GM19238 (cell line): Measurements from ENCODE around the gene PLEKHO2.

Experiments used
- DNase-seq: peaks from one replicate; pipeline ENCODE4 v3.0.0; 2011; ENCODE audit warnings: low spot score; ENCODE audit not compliant: insufficient read length

Gene PLEKHO2

DNA sequence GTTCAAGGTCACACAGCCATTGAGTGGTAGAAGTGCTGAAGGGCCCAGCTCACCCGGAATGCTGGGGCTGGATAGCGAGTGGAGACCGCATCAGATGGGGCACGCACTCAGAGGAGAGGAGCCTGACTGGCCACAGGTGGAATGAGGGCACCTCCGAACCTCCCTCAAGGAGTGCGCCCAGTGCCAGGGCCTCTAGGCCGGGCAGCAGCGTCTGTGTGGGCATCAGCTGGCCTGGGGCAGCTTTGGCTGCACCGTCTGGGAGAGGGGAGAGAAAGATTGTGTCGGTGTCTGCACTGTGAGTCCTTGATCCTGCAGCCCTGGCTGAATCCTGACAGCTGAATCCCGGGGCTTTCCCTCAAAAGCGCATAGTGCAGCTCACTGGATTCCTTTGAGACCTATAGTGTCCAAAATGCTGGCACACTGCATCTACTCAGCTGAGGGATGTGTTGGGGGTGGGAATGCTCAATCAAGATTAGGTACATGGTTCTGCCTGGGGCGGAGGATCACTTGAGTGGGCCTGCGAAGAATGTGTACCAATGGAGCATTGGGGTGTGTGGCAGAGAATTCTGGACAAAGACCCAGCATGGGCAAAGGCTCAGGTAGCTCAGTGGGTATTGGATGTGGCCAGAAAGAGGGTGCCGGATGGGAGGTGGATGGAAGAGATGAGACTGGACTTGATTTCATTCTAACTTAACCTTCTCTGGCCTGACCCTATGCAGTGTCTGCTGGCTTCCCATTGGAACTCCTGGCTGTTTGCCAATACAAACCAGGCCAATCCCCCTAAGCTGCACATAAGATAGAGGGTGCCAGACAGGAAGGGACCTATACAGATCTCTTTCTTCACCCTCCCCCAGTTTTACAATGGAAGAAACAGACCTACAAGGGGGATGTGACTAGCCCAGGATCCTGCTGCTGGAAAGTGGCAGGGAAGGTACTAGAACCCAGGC, 70.9 kb downstream of the PLEKHO2 start:
- no peak for DNase-seq

DNA sequence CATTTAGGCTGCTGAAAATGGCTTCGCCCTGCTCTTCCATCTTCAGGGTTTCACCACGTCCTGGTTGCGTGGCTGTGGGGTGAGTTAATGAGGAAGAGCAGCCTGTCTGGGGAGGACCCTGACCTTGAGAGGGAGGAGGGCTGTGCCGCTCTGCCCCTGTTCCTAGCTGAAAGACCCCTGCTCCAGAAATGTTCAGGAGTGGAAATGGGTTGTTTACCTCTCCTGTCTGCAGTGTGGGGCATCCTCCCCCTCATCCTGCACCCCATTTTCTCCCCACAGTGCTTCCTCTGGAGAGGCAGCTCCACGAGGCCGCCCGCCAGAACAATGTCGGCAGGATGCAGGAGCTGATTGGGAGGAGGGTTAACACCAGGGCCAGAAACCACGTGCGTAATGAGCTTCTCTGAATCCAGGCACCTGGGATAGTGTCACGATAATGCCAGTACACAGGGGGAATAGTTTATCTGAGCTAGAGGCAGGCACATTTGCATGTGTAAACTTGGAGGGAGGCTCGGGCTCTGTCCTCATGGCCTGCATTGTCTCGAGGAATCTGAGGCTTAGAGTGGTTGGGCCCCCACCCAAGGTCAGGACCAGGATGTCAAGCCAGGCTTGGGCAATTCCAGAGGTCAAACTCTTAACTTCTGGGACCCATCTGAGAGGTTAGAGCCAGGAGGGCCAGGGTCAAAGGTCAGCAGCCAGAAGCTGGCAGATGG, 74.0 kb downstream of the PLEKHO2 start:
- no peak for DNase-seq

DNA sequence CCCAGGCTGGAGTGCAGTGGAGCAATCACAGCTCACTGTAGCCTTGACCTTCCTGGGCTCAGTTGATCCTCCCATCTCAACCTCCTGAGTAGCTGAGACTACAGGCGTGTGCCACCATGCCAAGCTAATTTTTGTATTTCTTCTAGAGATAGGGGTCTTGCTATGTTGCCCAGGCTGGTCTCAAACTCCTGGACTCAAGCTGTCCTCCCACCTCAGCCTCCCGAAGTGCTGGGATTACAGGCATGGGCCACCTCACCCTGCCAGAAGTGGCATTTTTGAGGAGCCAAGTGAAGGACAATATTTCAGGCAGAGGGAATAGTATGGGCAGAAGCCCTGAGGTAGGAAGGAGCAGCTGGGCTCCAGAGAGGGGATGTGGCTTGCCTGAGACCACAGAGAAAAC, 74.7 kb downstream of the PLEKHO2 start:
- DNase-seq: no peak

DNA sequence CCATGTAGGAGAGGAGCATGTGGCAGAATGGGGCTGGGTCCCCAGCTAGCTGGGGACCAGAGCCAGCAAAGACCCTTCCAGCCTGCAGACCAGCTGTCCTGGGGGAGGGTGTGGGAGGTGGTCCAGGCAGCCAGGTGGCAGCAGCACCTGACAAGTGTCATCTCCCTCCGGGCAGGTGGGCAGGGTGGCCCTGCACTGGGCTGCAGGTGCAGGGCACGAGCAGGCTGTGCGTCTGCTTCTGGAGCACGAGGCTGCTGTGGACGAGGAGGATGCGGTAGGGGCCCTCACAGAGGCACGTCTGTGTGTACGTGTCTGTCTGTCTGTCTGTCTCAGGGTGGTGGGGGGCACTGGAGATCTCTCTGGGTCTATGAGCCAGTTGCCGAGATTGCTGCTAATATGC, 75.5 kb downstream of the PLEKHO2 start:
- no peak for DNase-seq
